Muscle of arm (tissue), 12 donors: ENCODE data around the gene TRIOBP. TPM values are rescaled to one million over a fixed set of nuclear protein-coding genes. Genes with fewer than 3 reads are reported as not detected.

Experiments used
- DNase-seq: peaks from one replicate; pipeline ENCODE4 v3.0.0-alpha.2; 2013
- polyA plus RNA-seq, 12 donors: library from polyadenylated mRNA; unstranded; fragments of 120-200 nt; gene quantifications; one replicate each; pipeline ENCODE4 v1.2.1, GENCODE V29; 2013; ENCODE audit not compliant: insufficient read length in 12 of 12

The TRIOBP gene
- polyA plus RNA-seq, 12 donors = 33.8 to 64.5 (median 39.2) TPM; not detected in 1

DNA sequence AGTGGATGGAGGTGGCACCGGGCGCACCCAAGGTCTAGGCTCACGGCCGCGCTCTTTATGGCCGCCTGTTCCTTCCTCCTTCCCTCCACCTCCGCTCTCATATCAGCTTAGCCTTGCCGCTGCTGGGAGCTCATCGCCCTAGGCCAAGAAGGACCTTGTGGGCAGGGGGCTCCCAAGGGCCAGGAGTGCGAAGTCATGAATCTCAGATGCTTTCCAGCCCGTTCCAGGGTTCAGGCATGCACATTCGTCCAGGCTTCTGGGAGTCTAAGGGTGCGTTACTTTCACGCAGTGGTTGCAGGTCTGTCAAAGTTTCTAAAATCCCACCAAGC lies 122.2 kb downstream of the TRIOBP start:
- no peak for DNase-seq

GRCh38 chr22:37820350-37820749 lies 123.5 kb downstream of the TRIOBP start:
- no peak for DNase-seq

GRCh38 chr22:37822079-37822833 lies 125.4 kb downstream of the TRIOBP start:
- no peak for DNase-seq

- no peak for DNase-seq
Observed at GRCh38 chr22:37823134-37823985, 126.5 kb downstream of the TRIOBP start, which contains the start of gene GALR3. Gene GALR3 (plus strand): TSS chr22:37823382. CDS start chr22:37823407, 25 bp downstream.

DNA sequence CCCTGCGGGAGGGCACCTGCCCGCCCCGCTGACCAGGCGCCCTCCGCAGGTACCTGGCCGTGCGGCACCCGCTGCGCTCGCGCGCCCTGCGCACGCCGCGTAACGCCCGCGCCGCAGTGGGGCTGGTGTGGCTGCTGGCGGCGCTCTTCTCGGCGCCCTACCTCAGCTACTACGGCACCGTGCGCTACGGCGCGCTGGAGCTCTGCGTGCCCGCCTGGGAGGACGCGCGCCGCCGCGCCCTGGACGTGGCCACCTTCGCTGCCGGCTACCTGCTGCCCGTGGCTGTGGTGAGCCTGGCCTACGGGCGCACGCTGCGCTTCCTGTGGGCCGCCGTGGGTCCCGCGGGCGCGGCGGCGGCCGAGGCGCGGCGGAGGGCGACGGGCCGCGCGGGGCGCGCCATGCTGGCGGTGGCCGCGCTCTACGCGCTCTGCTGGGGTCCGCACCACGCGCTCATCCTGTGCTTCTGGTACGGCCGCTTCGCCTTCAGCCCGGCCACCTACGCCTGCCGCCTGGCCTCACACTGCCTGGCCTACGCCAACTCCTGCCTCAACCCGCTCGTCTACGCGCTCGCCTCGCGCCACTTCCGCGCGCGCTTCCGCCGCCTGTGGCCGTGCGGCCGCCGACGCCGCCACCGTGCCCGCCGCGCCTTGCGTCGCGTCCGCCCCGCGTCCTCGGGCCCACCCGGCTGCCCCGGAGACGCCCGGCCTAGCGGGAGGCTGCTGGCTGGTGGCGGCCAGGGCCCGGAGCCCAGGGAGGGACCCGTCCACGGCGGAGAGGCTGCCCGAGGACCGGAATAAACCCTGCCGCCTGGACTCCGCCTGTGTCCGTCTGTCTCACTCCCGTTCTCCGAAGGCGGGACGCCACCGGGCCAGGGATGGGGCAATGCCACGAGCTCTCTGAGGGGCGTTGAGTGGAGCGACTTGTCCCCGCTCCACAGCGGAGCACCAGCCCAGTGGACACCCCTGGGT lies 128.1 kb downstream of the TRIOBP start:
- peak; percentile 15 for DNase-seq

Other genes with a start within 250 kb of the TRIOBP start
- 1 to 10 TPM in 10 of 12 donors, not detected in 2; 4.5 to 9.9 (median 5.7) TPM for gene MFNG, start 210.7 kb upstream of the TRIOBP start, polyA plus RNA-seq
- 10 to 100 TPM in 9 of 12 donors, 1 to 10 TPM in 2, not detected in 1; 9.2 to 26.6 (median 11.4) TPM for gene CARD10, start 177.6 kb upstream of the TRIOBP start, polyA plus RNA-seq
- gene CDC42EP1, start 136.6 kb upstream of the TRIOBP start, polyA plus RNA-seq = 10 to 100 TPM in 11 of 12 donors, not detected in 1; 24.6 to 89.5 (median 31.7) TPM
- gene LGALS2, start 117.0 kb upstream of the TRIOBP start, polyA plus RNA-seq = 1 to 10 TPM in 2 of 12 donors, under 1 TPM in 6, not detected in 4; 0.31 to 4.0 (median 0.56) TPM
- 10 to 100 TPM in 11 of 12 donors, not detected in 1; 24.7 to 53.2 (median 39.4) TPM for gene GGA1, start 88.2 kb upstream of the TRIOBP start, polyA plus RNA-seq
- gene SH3BP1, start 57.4 kb upstream of the TRIOBP start, polyA plus RNA-seq = 10 to 100 TPM in 4 of 12 donors, 1 to 10 TPM in 7, not detected in 1; 5.2 to 27.2 (median 9.2) TPM
- gene PDXP, start 38.3 kb upstream of the TRIOBP start, polyA plus RNA-seq = 10 to 100 TPM in 11 of 12 donors, not detected in 1; 11.1 to 25.4 (median 16.6) TPM
- gene LGALS1, start 21.4 kb upstream of the TRIOBP start, polyA plus RNA-seq = 1,000 to 10,000 TPM in 11 of 12 donors, not detected in 1; 1,080 to 2,513 (median 1,522) TPM
- gene NOL12, start 10.7 kb upstream of the TRIOBP start, polyA plus RNA-seq = 10 to 100 TPM in 11 of 12 donors, not detected in 1; 12.0 to 26.4 (median 13.6) TPM
- 1 to 10 TPM in 10 of 12 donors, not detected in 2; 3.6 to 6.3 (median 5.2) TPM for gene GCAT, start 110.9 kb downstream of the TRIOBP start, polyA plus RNA-seq
- not detected for gene GALR3, start 126.3 kb downstream of the TRIOBP start, polyA plus RNA-seq
- gene ANKRD54, start 147.3 kb downstream of the TRIOBP start, polyA plus RNA-seq = 10 to 100 TPM in 7 of 12 donors, 1 to 10 TPM in 4, not detected in 1; 7.7 to 16.4 (median 10.7) TPM
- 1,000 to 10,000 TPM in 9 of 12 donors, 100 to 1,000 TPM in 2, not detected in 1; 578 to 1,449 (median 1,314) TPM for gene EIF3L, start 152.4 kb downstream of the TRIOBP start, polyA plus RNA-seq
- gene MICALL1, start 209.2 kb downstream of the TRIOBP start, polyA plus RNA-seq = 10 to 100 TPM in 11 of 12 donors, not detected in 1; 39.0 to 60.7 (median 43.8) TPM